ENCODE data around the gene TRIM31. TPM values are rescaled to one million over a fixed set of nuclear protein-coding genes. Genes with fewer than 3 reads are reported as not detected.

Gene TRIM31
- polyA plus RNA-seq, 2 donors, result 0.11 to 0.22 TPM

- no peaks in the 10 kb centered on the region for H3K9me3 ChIP-seq (ENCODE audit: control insufficient read depth in 2 of 2, insufficient read depth in 1 of 2, low read depth in 1 of 2, low read length in 1 of 2)
- WGBS, 2 donors, result 0% methylated on average over 24 of the region's 24 CpGs
Measured at GRCh38 chr6:30060606-30061091, 52.2 kb downstream of the TRIM31 start.

DNA sequence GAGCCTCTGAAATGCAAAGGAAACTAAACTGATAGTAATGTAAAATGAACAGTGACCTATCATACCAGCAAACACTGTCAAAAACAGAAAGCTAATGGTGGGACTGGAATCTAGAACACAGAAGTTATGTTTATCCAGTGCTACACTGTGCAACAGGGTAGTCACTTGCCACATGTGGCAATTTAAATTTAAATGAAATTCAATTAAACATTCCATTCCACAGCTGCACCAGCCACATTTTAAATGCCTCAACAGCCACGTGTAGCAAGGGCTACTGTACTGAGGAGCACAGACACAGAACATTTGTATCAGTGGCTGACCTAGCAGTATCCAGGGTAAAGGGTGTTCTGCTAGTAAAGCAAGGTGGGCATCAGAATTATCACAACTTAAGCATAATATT, 57.4 kb downstream of the TRIM31 start:
- Histone ChIP-seq H3K27ac (ENCODE audit: low read depth in 2 of 2, low read length in 1 of 2) (no peak overlapping the region), H3K27me3 (ENCODE audit: control insufficient read depth in 1 of 2, insufficient read depth in 2 of 2, low read length in 2 of 2) (no peaks in the 10 kb centered on the region), H3K4me3 (ENCODE audit: low read depth in 1 of 2, low read length in 2 of 2) (no peak overlapping the region), H3K4me1 (ENCODE audit: control insufficient read depth in 2 of 2, insufficient read depth in 2 of 2, low read length in 1 of 2) (no peaks in the 10 kb centered on the region), H3K9me3 (ENCODE audit: control insufficient read depth in 2 of 2, insufficient read depth in 1 of 2, low read depth in 1 of 2, low read length in 1 of 2) (no peaks in the 10 kb centered on the region), H3K36me3 (ENCODE audit: control insufficient read depth in 2 of 2, insufficient read depth in 2 of 2, low read length in 1 of 2) (peaks cover 0 to 2% of the 10 kb centered on the region in 2 donors)
- WGBS, 2 donors, result 59 to 70% methylated on average over 1 of the region's 1 CpG

More at GRCh38 chr6:30060606-30061091, 52.2 kb downstream of the TRIM31 start:
- Histone ChIP-seq H3K4me3 (ENCODE audit: low read depth in 1 of 2, low read length in 2 of 2) (peak overlapping the region; percentile 77 to 98), H3K27ac (ENCODE audit: low read depth in 2 of 2, low read length in 1 of 2) (peak overlapping the region; percentile 92 to 96), H3K4me1 (ENCODE audit: control insufficient read depth in 2 of 2, insufficient read depth in 2 of 2, low read length in 1 of 2) (no peaks in the 10 kb centered on the region), H3K27me3 (ENCODE audit: control insufficient read depth in 1 of 2, insufficient read depth in 2 of 2, low read length in 2 of 2) (no peaks in the 10 kb centered on the region), H3K36me3 (ENCODE audit: control insufficient read depth in 2 of 2, insufficient read depth in 2 of 2, low read length in 1 of 2) (peaks cover 0 to under 1% of the 10 kb centered on the region in 2 donors)

- no peaks in the 10 kb centered on the region for H3K9me3 ChIP-seq (ENCODE audit: control insufficient read depth in 2 of 2, insufficient read depth in 1 of 2, low read depth in 1 of 2, low read length in 1 of 2)
- H3K36me3 ChIP-seq (ENCODE audit: control insufficient read depth in 2 of 2, insufficient read depth in 2 of 2, low read length in 1 of 2), result peaks cover 0 to 2% of the 10 kb centered on the region in 2 donors
- no peak overlapping the region for H3K4me3 ChIP-seq (ENCODE audit: low read depth in 1 of 2, low read length in 2 of 2)
- H3K27ac ChIP-seq (ENCODE audit: low read depth in 2 of 2, low read length in 1 of 2), result no peak overlapping the region
- H3K4me1 ChIP-seq (ENCODE audit: control insufficient read depth in 2 of 2, insufficient read depth in 2 of 2, low read length in 1 of 2), result no peaks in the 10 kb centered on the region
- WGBS, 2 donors, result 86 to 87% methylated on average over 3 of the region's 3 CpGs
- H3K27me3 ChIP-seq (ENCODE audit: control insufficient read depth in 1 of 2, insufficient read depth in 2 of 2, low read length in 2 of 2), result no peaks in the 10 kb centered on the region
Measured at GRCh38 chr6:30053682-30054081, 59.2 kb downstream of the TRIM31 start.

Other genes starting within 250 kb of the TRIM31 start
- gene HLA-A, start 170.6 kb downstream of the TRIM31 start, polyA plus RNA-seq, result 100 to 1,000 TPM; 197 to 259 TPM
- 10 to 100 TPM; 22.6 to 48.0 TPM for gene POLR1H, start 51.8 kb downstream of the TRIM31 start, polyA plus RNA-seq
- 10 to 100 TPM; 41.0 to 54.8 TPM for gene PPP1R11, start 45.9 kb downstream of the TRIM31 start, polyA plus RNA-seq
- gene RNF39, start 37.3 kb downstream of the TRIM31 start, polyA plus RNA-seq, result 10 to 100 TPM; 11.8 to 15.6 TPM
- under 1 TPM in 1 of 2 donors, not detected in 1; 0.02 TPM for gene TRIM40, start 23.1 kb upstream of the TRIM31 start, polyA plus RNA-seq
- gene TRIM10, start 48.1 kb upstream of the TRIM31 start, polyA plus RNA-seq, result not detected
- not detected for gene TRIM15, start 50.5 kb upstream of the TRIM31 start, polyA plus RNA-seq
- 10 to 100 TPM; 33.3 to 40.2 TPM for gene TRIM26, start 100.3 kb upstream of the TRIM31 start, polyA plus RNA-seq
- 10 to 100 TPM; 11.9 to 12.1 TPM for gene TRIM39, start 213.8 kb upstream of the TRIM31 start, polyA plus RNA-seq
- 100 to 1,000 TPM; 123 to 172 TPM for gene RPP21, start 232.1 kb upstream of the TRIM31 start, polyA plus RNA-seq

Measured in esophagus (tissue), 2 donors.